ENCODE measurements around the gene SRR. TPM values are rescaled to one million over a fixed set of nuclear protein-coding genes. Genes with fewer than 3 reads are reported as not detected.
A peak's percentile ranks its signal among the peaks of the same experiment; 100 is the strongest.

Gene SRR
- total RNA-seq, 1 experiment from 2014 or later = 11.8 TPM

DNA sequence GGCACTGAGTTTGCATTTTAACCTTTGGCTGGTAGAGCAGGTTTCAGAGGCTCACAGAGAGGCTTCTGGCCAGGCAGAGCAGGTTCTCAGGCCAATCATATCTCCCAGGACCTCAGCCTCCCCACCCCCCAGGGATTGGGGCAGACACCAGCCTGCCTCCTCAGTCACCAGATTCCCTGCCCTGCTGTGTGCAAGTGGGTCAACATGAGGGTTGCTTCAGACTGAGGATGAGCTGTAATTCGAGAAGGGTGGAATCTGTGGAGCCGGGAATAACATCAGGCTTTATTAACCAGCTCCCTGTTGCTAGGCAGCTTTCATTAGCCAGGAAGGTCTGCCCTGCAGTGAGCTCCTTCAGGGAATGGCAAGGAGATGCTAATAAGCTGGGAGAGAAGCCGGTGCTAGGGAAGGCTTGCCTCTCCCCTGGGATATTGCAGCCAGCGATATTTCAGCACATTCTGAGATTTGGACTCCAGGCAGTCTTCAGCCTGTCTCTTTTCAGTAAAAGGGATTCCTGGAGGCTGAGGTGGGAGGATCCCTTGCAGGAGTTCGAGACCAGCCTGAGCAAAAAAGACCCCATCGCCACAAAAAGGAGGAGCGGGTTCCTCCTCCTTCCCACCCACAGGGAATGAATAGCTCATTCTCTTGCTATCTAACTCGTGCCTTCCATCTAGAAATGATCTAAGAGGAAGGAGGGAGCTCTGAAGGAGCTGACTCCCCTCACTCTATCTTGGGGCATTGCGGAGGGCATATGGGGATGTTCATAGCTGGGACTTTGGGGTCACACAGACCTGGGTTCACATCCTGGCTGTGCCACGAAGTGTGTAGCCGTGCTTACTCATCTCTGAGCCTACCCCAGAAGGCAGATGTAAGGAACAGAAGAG lies 44.3 kb downstream of the SRR start:
- Histone ChIP-seq H3K27ac (ENCODE audit: low read length) (no peak overlapping the region), H3K4me3 (ENCODE audit: low read depth in 2 of 2, low read length in 2 of 2) (no peak overlapping the region), H3K9me3 (ENCODE audit: control insufficient read depth, insufficient read depth, low read depth, low read length) (no peaks in the 10 kb centered on the region), H3K4me1 (ENCODE audit: control insufficient read depth, insufficient read depth, low read length) (no peaks in the 10 kb centered on the region), H3K36me3 (ENCODE audit: control insufficient read depth, insufficient read depth, low read length) (no peaks in the 10 kb centered on the region), H3K27me3 (ENCODE audit: control insufficient read depth, insufficient read depth, low read length) (no peaks in the 10 kb centered on the region)
- DNase-seq (ENCODE audit: low read depth, low spot score) (no peak), ATAC-seq (0 out of 2 replicates have a peak, but pooled peaks have one; percentile 46)
- BruUV-seq (replicated peaks) = no TSS peak
- in situ Hi-C loops (cut with HindIII; ENCODE audit: low pct_unique_long_range_greater_than_20kb, low sequenced_read_pairs) (no loop called here), intact Hi-C loops (cut with micrococcal nuclease; ENCODE audit: unreplicated experiment) (no loop called here)
- ChIA-PET CTCF (no interaction called here), POLR2A (no interaction called here)
- TF ChIP-seq SIN3A (IDR thresholded peaks at IDR 0.05; ENCODE audit: borderline replicate concordance, insufficient read depth, low read depth, low read length) (no peak), POLR2AphosphoS5 (IDR thresholded peaks at IDR 0.05; ENCODE audit: low read depth, low read length) (no peak), TCF7L2 (IDR thresholded peaks at IDR 0.05; ENCODE audit: low read depth, low read length) (no peak)

DNA sequence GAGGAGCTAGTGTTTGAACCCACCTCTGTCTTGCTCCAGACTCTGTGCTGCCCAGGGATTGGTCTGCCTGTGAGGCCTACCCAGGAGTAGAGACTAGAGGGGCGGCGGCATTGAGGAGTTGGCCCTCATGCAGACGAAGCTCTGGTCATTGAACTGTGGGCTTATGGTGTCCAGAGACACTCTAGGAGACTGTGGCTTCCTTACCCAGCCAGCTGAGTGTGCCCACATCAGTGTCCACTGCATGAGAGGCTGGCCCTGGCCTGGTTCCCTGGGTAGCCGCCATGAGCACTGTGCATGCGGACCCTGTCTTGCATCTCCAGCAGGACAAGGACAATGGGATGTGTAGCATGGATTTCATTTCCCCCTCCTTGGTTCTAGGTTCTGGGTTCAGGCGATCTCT lies 47.5 kb downstream of the SRR start:
- intact Hi-C loops (cut with micrococcal nuclease; ENCODE audit: unreplicated experiment) = no loop called here
- ATAC-seq = no peak
- Histone ChIP-seq H3K4me1 (ENCODE audit: control insufficient read depth, insufficient read depth, low read length) (no peaks in the 10 kb centered on the region), H3K27me3 (ENCODE audit: control insufficient read depth, insufficient read depth, low read length) (no peaks in the 10 kb centered on the region), H3K36me3 (ENCODE audit: control insufficient read depth, insufficient read depth, low read length) (no peaks in the 10 kb centered on the region), H3K9me3 (ENCODE audit: control insufficient read depth, insufficient read depth, low read depth, low read length) (no peaks in the 10 kb centered on the region), H3K4me3 (ENCODE audit: low read depth in 2 of 2, low read length in 2 of 2) (no peak overlapping the region), H3K27ac (ENCODE audit: low read length) (no peak overlapping the region)
- no peak for DNase-seq (ENCODE audit: low read depth, low spot score)
- in situ Hi-C loops (cut with HindIII; ENCODE audit: low pct_unique_long_range_greater_than_20kb, low sequenced_read_pairs) = no loop called here
- no TSS peak for BruUV-seq (replicated peaks)
- TF ChIP-seq, protein P1, sequence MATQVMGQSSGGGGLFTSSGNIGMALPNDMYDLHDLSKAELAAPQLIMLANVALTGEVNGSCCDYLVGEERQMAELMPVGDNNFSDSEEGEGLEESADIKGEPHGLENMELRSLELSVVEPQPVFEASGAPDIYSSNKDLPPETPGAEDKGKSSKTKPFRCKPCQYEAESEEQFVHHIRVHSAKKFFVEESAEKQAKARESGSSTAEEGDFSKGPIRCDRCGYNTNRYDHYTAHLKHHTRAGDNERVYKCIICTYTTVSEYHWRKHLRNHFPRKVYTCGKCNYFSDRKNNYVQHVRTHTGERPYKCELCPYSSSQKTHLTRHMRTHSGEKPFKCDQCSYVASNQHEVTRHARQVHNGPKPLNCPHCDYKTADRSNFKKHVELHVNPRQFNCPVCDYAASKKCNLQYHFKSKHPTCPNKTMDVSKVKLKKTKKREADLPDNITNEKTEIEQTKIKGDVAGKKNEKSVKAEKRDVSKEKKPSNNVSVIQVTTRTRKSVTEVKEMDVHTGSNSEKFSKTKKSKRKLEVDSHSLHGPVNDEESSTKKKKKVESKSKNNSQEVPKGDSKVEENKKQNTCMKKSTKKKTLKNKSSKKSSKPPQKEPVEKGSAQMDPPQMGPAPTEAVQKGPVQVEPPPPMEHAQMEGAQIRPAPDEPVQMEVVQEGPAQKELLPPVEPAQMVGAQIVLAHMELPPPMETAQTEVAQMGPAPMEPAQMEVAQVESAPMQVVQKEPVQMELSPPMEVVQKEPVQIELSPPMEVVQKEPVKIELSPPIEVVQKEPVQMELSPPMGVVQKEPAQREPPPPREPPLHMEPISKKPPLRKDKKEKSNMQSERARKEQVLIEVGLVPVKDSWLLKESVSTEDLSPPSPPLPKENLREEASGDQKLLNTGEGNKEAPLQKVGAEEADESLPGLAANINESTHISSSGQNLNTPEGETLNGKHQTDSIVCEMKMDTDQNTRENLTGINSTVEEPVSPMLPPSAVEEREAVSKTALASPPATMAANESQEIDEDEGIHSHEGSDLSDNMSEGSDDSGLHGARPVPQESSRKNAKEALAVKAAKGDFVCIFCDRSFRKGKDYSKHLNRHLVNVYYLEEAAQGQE (IDR thresholded peaks at IDR 0.05; ENCODE audit: insufficient read depth in 1 of 2, low read depth in 2 of 2, low read length in 1 of 2) = no peak
- TF ChIP-seq, protein P2, sequence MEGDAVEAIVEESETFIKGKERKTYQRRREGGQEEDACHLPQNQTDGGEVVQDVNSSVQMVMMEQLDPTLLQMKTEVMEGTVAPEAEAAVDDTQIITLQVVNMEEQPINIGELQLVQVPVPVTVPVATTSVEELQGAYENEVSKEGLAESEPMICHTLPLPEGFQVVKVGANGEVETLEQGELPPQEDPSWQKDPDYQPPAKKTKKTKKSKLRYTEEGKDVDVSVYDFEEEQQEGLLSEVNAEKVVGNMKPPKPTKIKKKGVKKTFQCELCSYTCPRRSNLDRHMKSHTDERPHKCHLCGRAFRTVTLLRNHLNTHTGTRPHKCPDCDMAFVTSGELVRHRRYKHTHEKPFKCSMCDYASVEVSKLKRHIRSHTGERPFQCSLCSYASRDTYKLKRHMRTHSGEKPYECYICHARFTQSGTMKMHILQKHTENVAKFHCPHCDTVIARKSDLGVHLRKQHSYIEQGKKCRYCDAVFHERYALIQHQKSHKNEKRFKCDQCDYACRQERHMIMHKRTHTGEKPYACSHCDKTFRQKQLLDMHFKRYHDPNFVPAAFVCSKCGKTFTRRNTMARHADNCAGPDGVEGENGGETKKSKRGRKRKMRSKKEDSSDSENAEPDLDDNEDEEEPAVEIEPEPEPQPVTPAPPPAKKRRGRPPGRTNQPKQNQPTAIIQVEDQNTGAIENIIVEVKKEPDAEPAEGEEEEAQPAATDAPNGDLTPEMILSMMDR (IDR thresholded peaks at IDR 0.05) = no peak
- no peak for TF ChIP-seq TCF7L2 (IDR thresholded peaks at IDR 0.05; ENCODE audit: low read depth, low read length)
- TF ChIP-seq POLR2AphosphoS5 (IDR thresholded peaks at IDR 0.05; ENCODE audit: low read depth, low read length) = no peak
- no peak for TF ChIP-seq SIN3A (IDR thresholded peaks at IDR 0.05; ENCODE audit: borderline replicate concordance, insufficient read depth, low read depth, low read length)
- ChIA-PET CTCF (no interaction called here), POLR2A (no interaction called here)

DNA sequence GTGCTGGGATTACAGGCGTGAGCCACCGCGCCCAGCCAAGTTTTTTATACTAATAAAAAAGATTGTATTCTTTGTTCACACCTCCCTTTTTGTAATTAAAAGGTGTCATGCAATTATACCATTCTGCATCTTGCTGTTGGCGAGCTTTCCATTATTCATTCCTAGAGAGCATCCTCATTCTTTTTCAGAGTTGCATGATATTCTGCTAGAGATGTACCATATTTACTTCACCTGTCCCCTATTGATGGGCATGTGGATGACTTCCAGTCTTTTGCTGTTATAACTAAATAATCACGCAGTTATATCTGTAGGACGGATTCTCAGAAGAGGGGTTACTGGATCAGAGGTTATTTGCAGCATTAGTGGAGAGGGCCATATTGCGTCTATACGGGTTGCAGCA lies 50.6 kb downstream of the SRR start:
- intact Hi-C loops (cut with micrococcal nuclease; ENCODE audit: unreplicated experiment) = no loop called here
- no TSS peak for BruUV-seq (replicated peaks)
- CTCF ChIA-PET = no interaction called here
- H3K27ac ChIP-seq (ENCODE audit: low read length) = no peak overlapping the region
- no peaks in the 10 kb centered on the region for H3K27me3 ChIP-seq (ENCODE audit: control insufficient read depth, insufficient read depth, low read length)
- no peak for ATAC-seq
- H3K4me1 ChIP-seq (ENCODE audit: control insufficient read depth, insufficient read depth, low read length) = no peaks in the 10 kb centered on the region
- TF ChIP-seq, protein P1 (IDR thresholded peaks at IDR 0.05; ENCODE audit: insufficient read depth in 1 of 2, low read depth in 2 of 2, low read length in 1 of 2) = no peak
- TF ChIP-seq, protein P2 (IDR thresholded peaks at IDR 0.05) = no peak
- TF ChIP-seq TCF7L2 (IDR thresholded peaks at IDR 0.05; ENCODE audit: low read depth, low read length) = no peak
- TF ChIP-seq SIN3A (IDR thresholded peaks at IDR 0.05; ENCODE audit: borderline replicate concordance, insufficient read depth, low read depth, low read length) = no peak
- H3K9me3 ChIP-seq (ENCODE audit: control insufficient read depth, insufficient read depth, low read depth, low read length) = no peaks in the 10 kb centered on the region
- in situ Hi-C loops (cut with HindIII; ENCODE audit: low pct_unique_long_range_greater_than_20kb, low sequenced_read_pairs) = no loop called here
- no peaks in the 10 kb centered on the region for H3K36me3 ChIP-seq (ENCODE audit: control insufficient read depth, insufficient read depth, low read length)
- no peak for DNase-seq (ENCODE audit: low read depth, low spot score)
- no peak overlapping the region for H3K4me3 ChIP-seq (ENCODE audit: low read depth in 2 of 2, low read length in 2 of 2)
- POLR2A ChIA-PET = interaction anchor here (0.6 kb wide), 1 partner anchor 40 kb away, joined by 3 read pairs; no protein-coding TSS in a partner anchor
